Measurements from ENCODE around the gene CSTB.

The CSTB gene

DNA sequence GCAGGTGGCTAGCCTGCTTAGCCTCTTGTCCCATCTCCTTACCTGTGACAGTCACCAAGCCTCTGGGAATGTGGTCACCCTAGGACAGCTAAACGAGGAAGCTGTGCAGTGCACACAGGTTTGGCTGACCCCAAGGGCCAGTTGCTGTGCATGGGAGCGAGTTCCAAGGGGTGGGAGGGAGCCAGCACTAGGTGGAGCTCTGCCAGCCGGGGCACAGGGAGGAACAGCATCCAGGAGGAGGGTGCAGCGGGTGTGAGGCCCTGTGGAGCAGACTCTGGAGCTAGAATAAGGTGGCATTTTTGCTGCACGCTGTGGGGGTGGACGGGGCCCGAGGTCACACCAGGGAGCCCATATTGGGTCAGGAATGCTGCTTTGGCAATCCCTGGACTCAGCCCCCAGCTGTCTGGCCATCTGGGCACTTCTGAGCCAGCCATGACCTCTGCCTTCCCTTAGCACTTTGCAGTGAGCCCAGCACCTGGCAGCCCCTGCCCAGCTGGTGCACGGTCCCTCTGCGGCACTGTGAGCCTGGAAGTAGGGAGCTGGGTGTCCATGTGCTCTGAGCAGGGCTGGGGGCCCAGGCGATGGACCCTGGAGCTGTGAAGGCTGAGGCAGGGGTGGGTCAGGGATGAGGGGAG lies 48.5 kb downstream of the CSTB start:
- DNase-seq: no peak

DNA sequence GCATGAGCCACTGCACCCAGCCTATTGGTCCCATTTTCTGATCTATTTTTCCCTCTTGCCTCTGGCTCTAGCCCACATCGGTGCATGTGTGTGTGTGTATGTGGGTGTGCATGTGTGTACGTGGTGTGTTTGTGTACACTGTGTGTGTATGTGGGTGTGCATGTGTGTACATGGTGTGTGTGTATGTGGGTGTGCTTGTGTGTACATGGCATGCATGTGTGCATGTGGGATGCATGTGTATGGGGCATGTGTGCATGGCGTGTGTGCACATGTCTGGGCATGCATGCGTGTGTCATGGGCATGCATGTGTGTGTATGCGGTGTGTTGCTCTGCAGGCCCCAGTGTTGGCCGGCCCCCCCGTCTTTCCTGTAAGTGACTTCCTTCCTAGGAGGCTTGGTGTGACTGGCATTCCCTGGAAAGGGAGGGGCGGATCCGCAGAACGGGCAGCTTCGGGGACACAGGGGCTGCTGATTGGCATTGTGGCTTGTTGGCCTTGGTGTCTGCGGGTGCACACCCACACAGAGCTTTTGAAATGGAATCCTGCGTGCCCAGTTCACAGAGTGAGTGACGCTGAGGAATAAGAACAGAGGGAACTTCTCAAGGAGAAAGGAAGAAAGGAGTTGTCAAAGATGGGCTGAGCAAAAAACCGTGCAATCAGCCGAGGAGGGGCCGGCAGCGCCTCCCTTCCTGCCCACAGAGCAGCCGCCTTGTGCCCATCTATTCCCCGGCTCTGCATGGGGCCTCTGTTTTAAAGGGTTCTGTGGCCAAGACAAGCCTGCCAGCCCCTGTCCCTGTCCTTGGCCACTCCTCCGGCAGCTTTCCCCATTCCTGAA lies 49.2 kb downstream of the CSTB start:
- DNase-seq: no peak
